Chondrocyte (in vitro differentiated cells): ENCODE results near the gene MAP7D2. TPM values are rescaled to one million over a fixed set of nuclear protein-coding genes. Genes with fewer than 3 reads are reported as not detected.

ENCODE experiments used
- DNase-seq: peaks from one replicate; pipeline ENCODE4 v3.0.0; 2021; ENCODE audit warnings: mixed read lengths, low spot score
- H3K27ac Mint-ChIP-seq: one replicate; pipeline ENCODE4 v1.8.0; 2021; ENCODE audit warnings: mild to moderate bottlenecking, moderate library complexity, mixed read lengths; ENCODE audit not compliant: unreplicated experiment
- H3K27me3 Mint-ChIP-seq: 2 replicates; pipeline ENCODE4 v1.8.0; 2021; ENCODE audit warnings: low read depth, mixed read lengths
- H3K36me3 Mint-ChIP-seq: 2 replicates; pipeline ENCODE4 v1.8.0; 2021; ENCODE audit warnings: low read depth, mixed read lengths
- H3K4me1 Mint-ChIP-seq: 2 replicates; pipeline ENCODE4 v1.8.0; 2021; ENCODE audit warnings: low read depth, mild to moderate bottlenecking, mixed read lengths
- H3K4me3 Mint-ChIP-seq: one replicate; pipeline ENCODE4 v1.8.0; 2021; ENCODE audit warnings: mild to moderate bottlenecking, moderate library complexity, mixed read lengths; ENCODE audit not compliant: unreplicated experiment
- H3K9me3 Mint-ChIP-seq: 2 replicates; pipeline ENCODE4 v1.8.0; 2021; ENCODE audit warnings: low read depth, mixed read lengths
- CTCF ChIP-seq: fragments of 200-600 bp; sonication (generic); IDR thresholded peaks from 2 replicates; pipeline ENCODE4 v1.5.0; 2021; ENCODE audit warnings: antibody characterized with exemption, mild to moderate bottlenecking, moderate library complexity
- total RNA-seq: library from RNA; stranded (reverse); gene quantifications from 3 replicates; pipeline ENCODE4 v1.2.1, GENCODE V29; 2021

Gene MAP7D2
- total RNA-seq, 1 donor from 2014 or later, result 0.62 TPM

DNA sequence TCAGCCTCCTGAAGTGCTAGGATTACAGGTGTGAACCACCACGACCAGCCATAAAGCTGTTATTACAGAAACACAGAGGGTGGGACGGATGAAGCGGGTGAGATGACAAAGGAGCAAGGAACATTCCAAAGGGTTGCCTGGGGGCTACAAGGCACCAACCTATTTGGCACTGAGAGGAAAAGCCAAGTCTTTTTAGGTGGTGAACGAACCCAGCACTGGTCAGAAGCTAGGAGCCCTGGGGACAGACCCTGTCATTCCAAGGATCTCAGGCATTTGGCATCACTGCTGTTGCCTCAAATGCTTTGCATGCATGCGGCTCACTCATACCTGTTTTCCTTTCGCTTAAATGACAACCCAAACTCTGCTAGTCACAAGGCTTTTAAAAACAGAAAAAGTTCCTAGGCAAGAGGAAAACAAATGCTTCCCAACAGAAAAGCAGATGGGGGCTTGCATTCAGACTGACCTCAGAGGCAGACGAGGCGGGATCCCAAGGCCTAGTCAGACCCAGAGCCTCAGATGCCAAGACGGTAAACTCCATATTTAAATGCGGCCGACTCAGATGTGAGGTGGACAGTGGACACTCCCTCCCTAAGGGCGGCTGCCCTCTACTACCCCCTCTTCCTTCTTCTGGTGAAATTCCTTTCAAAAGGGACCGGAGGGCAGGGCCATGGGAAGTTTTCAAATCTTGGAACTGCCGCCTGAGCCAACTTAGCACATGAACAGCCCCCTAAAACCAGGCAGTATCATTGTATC lies 4.5 kb downstream of the MAP7D2 start:
- Mint-ChIP-seq H3K27me3 (no peaks in the 10 kb centered on the region), H3K4me1 (no peaks in the 10 kb centered on the region), H3K36me3 (no peaks in the 10 kb centered on the region), H3K9me3 (no peaks in the 10 kb centered on the region), H3K27ac (no peak overlapping the region), H3K4me3 (no peak overlapping the region)
- DNase-seq, result no peak
- no peak for TF ChIP-seq CTCF

DNA sequence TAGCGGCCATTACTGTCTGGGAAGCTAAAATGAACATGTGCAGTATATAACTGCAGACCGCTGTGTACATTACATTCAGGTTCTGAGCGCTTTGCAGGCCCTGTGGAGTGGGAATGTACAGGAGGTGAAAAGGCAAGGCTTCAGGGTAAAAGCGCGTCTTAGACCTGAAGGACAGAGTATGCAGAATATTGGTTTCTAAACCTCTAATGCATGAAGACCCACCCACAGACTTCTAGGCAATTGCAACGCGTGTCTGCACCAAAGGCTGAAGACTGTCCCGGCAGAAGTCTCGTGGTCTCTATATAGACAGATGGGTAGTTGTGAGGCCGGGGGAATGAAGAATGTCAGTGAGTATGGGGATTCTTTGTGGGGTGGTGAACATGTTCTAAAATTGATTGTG lies 5.4 kb downstream of the MAP7D2 start:
- DNase-seq, result no peak
- no peak overlapping the region for H3K4me3 Mint-ChIP-seq
- H3K9me3 Mint-ChIP-seq, result no peaks in the 10 kb centered on the region
- no peaks in the 10 kb centered on the region for H3K27me3 Mint-ChIP-seq
- no peak overlapping the region for H3K27ac Mint-ChIP-seq
- TF ChIP-seq CTCF, result no peak
- H3K36me3 Mint-ChIP-seq, result no peaks in the 10 kb centered on the region
- no peaks in the 10 kb centered on the region for H3K4me1 Mint-ChIP-seq

GRCh38 chrX:20101934-20102581 lies 14.6 kb downstream of the MAP7D2 start:
- TF ChIP-seq CTCF, result no peak
- Mint-ChIP-seq H3K4me3 (no peak overlapping the region), H3K27ac (no peak overlapping the region), H3K4me1 (no peaks in the 10 kb centered on the region), H3K9me3 (peaks cover 9% of the 10 kb centered on the region), H3K36me3 (no peaks in the 10 kb centered on the region), H3K27me3 (no peaks in the 10 kb centered on the region)
- DNase-seq, result no peak

DNA sequence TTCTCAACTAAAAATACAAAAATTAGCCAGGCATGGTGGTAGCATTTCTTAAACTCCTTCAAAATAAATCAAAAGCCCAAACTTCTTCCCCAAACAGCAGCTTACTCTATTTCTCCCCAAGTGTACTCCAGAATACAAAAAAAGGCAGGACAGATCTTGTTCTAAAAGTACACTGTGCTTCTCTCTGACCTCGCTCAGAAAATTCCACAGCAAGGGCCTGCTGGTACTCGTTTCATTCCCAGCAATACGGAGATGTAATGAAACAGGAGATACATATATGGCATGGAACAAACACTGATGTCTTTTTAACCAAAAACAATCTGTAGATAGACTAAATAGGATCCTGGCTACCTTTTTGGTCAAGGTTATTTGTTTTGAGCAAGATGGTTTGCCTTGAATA lies 25.2 kb downstream of the MAP7D2 start:
- no peak for DNase-seq

DNA sequence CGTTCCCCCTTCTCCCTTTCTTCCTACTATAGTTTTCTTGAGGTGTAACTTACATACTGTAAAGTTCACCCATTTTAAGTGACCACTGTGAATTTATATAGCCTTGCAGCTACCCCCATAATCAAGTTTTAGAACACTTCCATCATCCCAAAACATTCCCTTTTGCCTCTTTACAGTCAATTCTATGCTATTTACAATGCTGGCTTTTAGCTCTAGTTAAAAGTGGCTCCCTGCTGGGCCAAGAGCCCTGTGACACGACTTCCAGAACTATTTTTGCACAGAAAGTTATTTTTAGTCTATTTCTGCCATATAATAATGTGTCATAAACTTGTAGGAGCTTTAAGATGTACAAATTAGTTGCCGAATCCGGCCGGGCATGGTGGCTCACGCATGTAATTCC lies 26.9 kb downstream of the MAP7D2 start:
- TF ChIP-seq CTCF, result no peak
- no peak overlapping the region for H3K27ac Mint-ChIP-seq
- no peak overlapping the region for H3K4me3 Mint-ChIP-seq
- H3K27me3 Mint-ChIP-seq, result no peaks in the 10 kb centered on the region
- H3K4me1 Mint-ChIP-seq, result peaks cover 9% of the 10 kb centered on the region
- peaks cover 4% of the 10 kb centered on the region for H3K9me3 Mint-ChIP-seq
- no peaks in the 10 kb centered on the region for H3K36me3 Mint-ChIP-seq
- DNase-seq, result no peak

More for the DNA sequence above, 25.2 kb downstream of the MAP7D2 start:
- Mint-ChIP-seq H3K27me3 (no peaks in the 10 kb centered on the region), H3K27ac (no peak overlapping the region), H3K4me1 (peaks cover 9% of the 10 kb centered on the region), H3K36me3 (no peaks in the 10 kb centered on the region), H3K4me3 (no peak overlapping the region), H3K9me3 (no peaks in the 10 kb centered on the region)
- TF ChIP-seq CTCF, result no peak
